GM21576 (cell line): ENCODE measurements around the gene DRAM2.
"Not testable (repeated sequence)": the region's sequence is repeated elsewhere in the genome, so short reads cannot be mapped to it uniquely, and the experiment has no call there.

Experiments
- ATAC-seq: cut with Tn5 transposase; IDR thresholded peaks from one replicate; pipeline ENCODE4 v1.9.1; 2021; ENCODE audit warnings: mild to moderate bottlenecking, moderate library complexity; ENCODE audit not compliant: unreplicated experiment

Gene DRAM2

GRCh38 chr1:111145542-111145941 lies 5.6 kb upstream of the DRAM2 start:
- ATAC-seq: no peak

- no peak for ATAC-seq
Measured at GRCh38 chr1:111142356-111142975, 2.6 kb upstream of the DRAM2 start.

GRCh38 chr1:111141245-111142220 lies 1.6 kb upstream of the DRAM2 start:
- no peak for ATAC-seq

GRCh38 chr1:111140680-111140967 lies 731 bp upstream of the DRAM2 start:
- ATAC-seq: no peak

- peak; percentile 44 for ATAC-seq
Measured at GRCh38 chr1:111139324-111139955, 453 bp downstream of the DRAM2 start.

GRCh38 chr1:111133866-111134265 lies 6.0 kb downstream of the DRAM2 start:
- no peak for ATAC-seq

GRCh38 chr1:111131693-111132092 lies 8.2 kb downstream of the DRAM2 start:
- ATAC-seq: no peak

- no peak for ATAC-seq
Measured at GRCh38 chr1:111129376-111129775, 10.5 kb downstream of the DRAM2 start.

GRCh38 chr1:111127923-111128643 lies 11.8 kb downstream of the DRAM2 start:
- peak; percentile 88 for ATAC-seq

- ATAC-seq: no peak
Measured at GRCh38 chr1:111126354-111126753, 13.5 kb downstream of the DRAM2 start.

- no peak for ATAC-seq
Measured at GRCh38 chr1:111116496-111116895, 23.4 kb downstream of the DRAM2 start.

- ATAC-seq: no peak
Measured at GRCh38 chr1:111110197-111110899, 29.5 kb downstream of the DRAM2 start.

- no peak for ATAC-seq
Measured at GRCh38 chr1:111104981-111105380, 34.9 kb downstream of the DRAM2 start.

GRCh38 chr1:111101854-111102642 lies 37.8 kb downstream of the DRAM2 start:
- ATAC-seq: no peak

GRCh38 chr1:111099289-111099688 lies 40.6 kb downstream of the DRAM2 start:
- ATAC-seq: no peak

GRCh38 chr1:111097356-111098099 lies 42.4 kb downstream of the DRAM2 start:
- ATAC-seq: no peak

GRCh38 chr1:111095421-111095820 lies 44.5 kb downstream of the DRAM2 start:
- not testable (repeated sequence) for ATAC-seq

- no peak for ATAC-seq
Measured at GRCh38 chr1:111089638-111090037, 50.3 kb downstream of the DRAM2 start.

GRCh38 chr1:111085676-111086075 lies 54.2 kb downstream of the DRAM2 start:
- no peak for ATAC-seq
